ELF-1 (cell line): ENCODE data around the gene OPN1MW2.
"Not testable (repeated sequence)": the region's sequence is repeated elsewhere in the genome, so short reads cannot be mapped to it uniquely, and the experiment has no call there.

Experiments used
- DNase-seq: peaks from one replicate; pipeline ENCODE4 v3.0.0-alpha.2; 2016; ENCODE audit warnings: low read depth, low spot score

Gene OPN1MW2

GRCh38 chrX:154269245-154269644 lies 49.7 kb downstream of the OPN1MW2 start:
- DNase-seq: not testable (repeated sequence)
